H1 (cell line): ENCODE results near the gene KPNA3. TPM values are rescaled to one million over a fixed set of nuclear protein-coding genes. Genes with fewer than 3 reads are reported as not detected.
A peak's percentile ranks its signal among the peaks of the same experiment; 100 is the strongest.

ENCODE experiments used
- CTCF ChIA-PET: fragments of 300-600 bp; sonication (Branson Sonifier 250); formaldehyde crosslinking; loops from one replicate; lab custom pipeline; 2021; ENCODE audit not compliant: partially characterized antibody; lab: Charles Lee
- POLR2A ChIA-PET: fragments of 300-600 bp; sonication (Branson Sonifier 250); formaldehyde crosslinking; loops from one replicate; lab custom pipeline; 2021; ENCODE audit warnings: inconsistent platforms; ENCODE audit not compliant: partially characterized antibody; lab: Charles Lee
- DNase-seq, 2 experiments: peaks; one replicate each; pipeline versions ENCODE4 v3.0.0 to v3.0.0-alpha.2; 2010 to 2022; ENCODE audit warnings: low spot score in 2 of 2, low read depth in 1 of 2, mixed read lengths in 1 of 2
- FAIRE-seq: peaks from 2 replicates; lab custom pipeline; 2011; peaks lifted over from hg19 to GRCh38; lab: Jason Lieb, UNC
- H2AFZ ChIP-seq: 2 replicates; pipeline ENCODE4 v1.8.1; 2012; ENCODE audit warnings: low read length, inconsistent platforms
- H2AK5ac ChIP-seq: 2 replicates; pipeline ENCODE4 v1.6.1; 2013; ENCODE audit warnings: low read depth, low read length
- H2BK120ac ChIP-seq: replicated peaks from 2 replicates; pipeline ENCODE3; 2013; ENCODE audit warnings: low read depth, low read length, inconsistent platforms
- H2BK12ac ChIP-seq: 2 replicates; pipeline ENCODE4 v1.6.1; 2013; ENCODE audit warnings: low read depth, low read length
- H2BK15ac ChIP-seq: 2 replicates; pipeline ENCODE4 v1.6.1; 2013; ENCODE audit warnings: low read length
- H2BK20ac ChIP-seq: 2 replicates; pipeline ENCODE4 v1.6.1; 2013; ENCODE audit warnings: low read length
- H2BK5ac ChIP-seq: 2 replicates; pipeline ENCODE4 v1.6.1; 2013; ENCODE audit warnings: low read depth, low read length
- H3K14ac ChIP-seq: 2 replicates; pipeline ENCODE4 v1.6.1; 2013; ENCODE audit warnings: inconsistent platforms; ENCODE audit not compliant: insufficient read length
- H3K18ac ChIP-seq: 2 replicates; pipeline ENCODE4 v1.6.1; 2013; ENCODE audit warnings: low read length; ENCODE audit errors: extremely low read depth
- H3K23ac ChIP-seq: 2 replicates; pipeline ENCODE4 v1.6.1; 2013; ENCODE audit warnings: inconsistent platforms; ENCODE audit not compliant: insufficient read length
- H3K23me2 ChIP-seq: 2 replicates; pipeline ENCODE4 v1.6.1; 2013; ENCODE audit warnings: low read depth, low read length
- H3K27ac ChIP-seq: 2 replicates; pipeline ENCODE4 v1.6.1; 2011; ENCODE audit warnings: low read depth, low read length, inconsistent platforms
- H3K27me3 ChIP-seq, 4 experiments: replicated peaks in 1 of 4; 1 replicate in 1 of 4; 2 replicates in 3 of 4; pipeline versions ENCODE4 v1.6.1 to v1.8.1; 2011 to 2013; ENCODE audit warnings: low read length in 3 of 4, mild to moderate bottlenecking in 3 of 4, inconsistent platforms in 2 of 4, mixed read lengths in 2 of 4, moderate library complexity in 1 of 4; ENCODE audit not compliant: control insufficient read depth in 3 of 4, insufficient read depth in 3 of 4; ENCODE audit errors: extremely low read depth in 1 of 4
- H3K36me3 ChIP-seq, 4 experiments: 2 replicates each; pipeline versions ENCODE4 v1.6.1 to v1.8.1; 2011 to 2013; ENCODE audit warnings: mild to moderate bottlenecking in 4 of 4, low read length in 3 of 4, moderate library complexity in 2 of 4, control low read depth in 1 of 4, inconsistent platforms in 1 of 4; ENCODE audit not compliant: insufficient read depth in 4 of 4, control insufficient read depth in 2 of 4
- H3K4ac ChIP-seq: replicated peaks from 2 replicates; pipeline ENCODE3; 2013; ENCODE audit warnings: low read length, low read depth, mixed read lengths, inconsistent platforms; ENCODE audit not compliant: insufficient read length
- H3K4me1 ChIP-seq, 4 experiments: replicated peaks in 1 of 4; 1 replicate in 1 of 4; 2 replicates in 3 of 4; pipeline versions ENCODE4 v1.6.1 to v1.8.1; 2011 to 2013; ENCODE audit warnings: low read length in 3 of 4, inconsistent platforms in 2 of 4, mixed read lengths in 1 of 4; ENCODE audit not compliant: insufficient read depth in 4 of 4, control insufficient read depth in 3 of 4
- H3K4me2 ChIP-seq, 2 experiments: 2 replicates each; pipeline versions ENCODE4 v1.6.1 to v1.8.1; 2011 to 2013; ENCODE audit warnings: low read depth in 2 of 2, low read length in 2 of 2, control low read depth in 1 of 2, inconsistent platforms in 1 of 2, mild to moderate bottlenecking in 1 of 2; ENCODE audit not compliant: insufficient read depth in 1 of 2
- H3K4me3 ChIP-seq, 4 experiments: fragments of 200-600, 300-600 bp in 1 of 4; sonication (generic), shearing (Covaris generic), sonication (Bioruptor Twin) in 1 of 4; 2 replicates each; pipeline versions ENCODE4 v1.5.1 to v1.8.1; 2011 to 2016; ENCODE audit warnings: low read length in 4 of 4, low read depth in 3 of 4, control low read depth in 2 of 4, inconsistent platforms in 2 of 4, mild to moderate bottlenecking in 2 of 4, mixed read lengths in 1 of 4, moderate library complexity in 1 of 4; ENCODE audit not compliant: insufficient read depth in 2 of 4; ENCODE audit errors: extremely low read depth in 1 of 4
- H3K56ac ChIP-seq: replicated peaks from 2 replicates; pipeline ENCODE3; 2013; ENCODE audit warnings: low read depth, mild to moderate bottlenecking, mixed read lengths, low read length, inconsistent platforms; ENCODE audit not compliant: insufficient read length
- H3K79me1 ChIP-seq: 2 replicates; pipeline ENCODE4 v1.6.1; 2013; ENCODE audit warnings: low read depth, low read length, control low read depth
- H3K79me2 ChIP-seq, 2 experiments: 2 replicates each; pipeline versions ENCODE4 v1.6.1 to v1.8.1; 2012 to 2013; ENCODE audit warnings: low read length in 2 of 2, mild to moderate bottlenecking in 2 of 2, inconsistent platforms in 1 of 2; ENCODE audit not compliant: insufficient read depth in 2 of 2, control insufficient read depth in 1 of 2
- H3K9ac ChIP-seq, 4 experiments: replicated peaks in 1 of 4; 1 replicate in 1 of 4; 2 replicates in 3 of 4; pipeline versions ENCODE4 v1.6.1 to v1.8.1; 2011 to 2013; ENCODE audit warnings: low read depth in 3 of 4, low read length in 3 of 4, control low read depth in 2 of 4, mild to moderate bottlenecking in 2 of 4, moderate library complexity in 2 of 4, inconsistent platforms in 1 of 4; ENCODE audit errors: extremely low read depth in 1 of 4
- H3K9me3 ChIP-seq, 2 experiments: 2 replicates each; pipeline versions ENCODE4 v1.6.1 to v1.8.1; 2012 to 2013; ENCODE audit warnings: mild to moderate bottlenecking in 2 of 2, moderate library complexity in 2 of 2, control low read depth in 1 of 2, inconsistent platforms in 1 of 2, low read depth in 1 of 2, low read length in 1 of 2, mixed read lengths in 1 of 2; ENCODE audit not compliant: insufficient read depth in 2 of 2
- H4K20me1 ChIP-seq, 2 experiments: replicated peaks in 1 of 2; 2 replicates each; pipeline versions ENCODE3 to v1.8.1; 2011 to 2013; ENCODE audit warnings: inconsistent platforms in 2 of 2, low read length in 2 of 2, mild to moderate bottlenecking in 1 of 2; ENCODE audit not compliant: insufficient read depth in 2 of 2, control insufficient read depth in 1 of 2
- H4K5ac ChIP-seq: 2 replicates; pipeline ENCODE4 v1.6.1; 2013; ENCODE audit warnings: low read length, low read depth, mixed read lengths, inconsistent platforms; ENCODE audit not compliant: insufficient read length
- H4K8ac ChIP-seq: 2 replicates; pipeline ENCODE4 v1.8.0; 2013; ENCODE audit warnings: mild to moderate bottlenecking, moderate library complexity, low read length, inconsistent platforms; ENCODE audit not compliant: insufficient read depth; ENCODE audit errors: extremely low read depth
- H4K91ac ChIP-seq: replicated peaks from 2 replicates; pipeline ENCODE3; 2013; ENCODE audit warnings: low read length, mixed read lengths, inconsistent platforms; ENCODE audit not compliant: insufficient read length
- CEBPB ChIP-seq: IDR thresholded peaks from 2 replicates; pipeline ENCODE4 v1.6.1; 2012; ENCODE audit warnings: low read depth, low read length
- EGR1 ChIP-seq: IDR thresholded peaks from 2 replicates; pipeline ENCODE4 v1.6.1; 2011; ENCODE audit warnings: low read depth, low read length, borderline replicate concordance
- EZH2 ChIP-seq: fragments of 200-600 bp; sonication (generic); IDR thresholded peaks from 2 replicates; pipeline ENCODE4 v1.7.1; 2012; ENCODE audit warnings: low read depth, mild to moderate bottlenecking, moderate library complexity, low read length, inconsistent platforms; ENCODE audit not compliant: severe bottlenecking
- KDM1A ChIP-seq: fragments of 200-600, 300-600 bp; sonication (generic); IDR thresholded peaks from 2 replicates; pipeline ENCODE4 v1.7.1; 2016; ENCODE audit warnings: mild to moderate bottlenecking, low read length, borderline replicate concordance
- polyA plus RNA-seq, 7 experiments: library from polyadenylated mRNA; depleted of rRNA in 3 of 7; stranded (reverse) in 5 of 7; unstranded in 2 of 7; fragments of >200 nt in 5 of 7; fragments of 200-250 nt in 2 of 7; gene quantifications; 1 replicate in 5 of 7; 2 replicates in 1 of 7; 4 replicates in 1 of 7; pipeline versions ENCODE4 v1.2.1 to v1.2.3, GENCODE V29; 2011 to 2013; ENCODE audit warnings: missing spikeins in 2 of 7, mixed read lengths in 2 of 7
- total RNA-seq: library from RNA; stranded (reverse); fragmentation: NEBNext Ultra II Directional; extraction: Animal tissue kit (Norgen Biotek cat#: 25700); gene quantifications from 2 replicates; pipeline ENCODE4 v1.2.1, GENCODE V29; 2021

KPNA3 gene
- total and polyA plus RNA-seq, 2 of the 8 experiments (the other 6 are each of a cell fraction or from before 2014, with no cell fraction given): 21.4 to 63.2 TPM

DNA sequence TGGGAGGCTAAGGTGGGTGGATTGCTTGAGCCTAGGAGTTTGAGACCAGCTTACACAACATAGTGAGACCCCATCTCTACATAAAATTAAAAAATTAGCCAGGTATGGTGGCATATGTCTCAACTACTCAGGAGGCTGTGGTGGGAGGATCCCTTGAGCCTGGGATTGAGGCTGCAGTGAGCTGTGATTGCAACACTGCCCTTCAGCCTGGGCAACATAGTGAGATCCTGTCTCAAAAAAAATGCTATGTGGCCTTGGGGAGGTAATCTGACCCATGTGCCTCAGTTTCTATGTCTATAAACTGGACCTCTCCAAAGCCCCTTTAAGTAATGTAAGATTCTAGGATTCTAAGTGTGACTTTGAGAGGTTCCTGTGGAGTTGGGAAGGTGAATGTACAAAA lies 139.0 kb downstream of the KPNA3 start:
- Histone ChIP-seq H3K36me3 (peaks cover 0 to 3% (median 0%) of the 10 kb centered on the region in 4 experiments; a peak in 2 of 8 replicates), H2BK5ac (no peak overlapping the region), H2AK5ac (no peak overlapping the region), H4K8ac (no peak overlapping the region), H3K9ac (no peak overlapping the region), H2BK20ac (no peak overlapping the region), H3K56ac (no peak overlapping the region), H3K23ac (no peak overlapping the region), H3K14ac (no peak overlapping the region), H3K79me2 (no peaks in the 10 kb centered on the region), H3K9me3 (no peaks in the 10 kb centered on the region), H2AFZ (no peak overlapping the region), H3K18ac (no peak overlapping the region), H3K4ac (no peak overlapping the region), H2BK15ac (no peak overlapping the region), H3K79me1 (no peaks in the 10 kb centered on the region), H3K4me3 (no peak overlapping the region), H4K20me1 (no peaks in the 10 kb centered on the region), H2BK120ac (no peak overlapping the region), H4K5ac (no peak overlapping the region), H3K4me1 (no peaks in the 10 kb centered on the region), H3K23me2 (no peaks in the 10 kb centered on the region), H4K91ac (no peak overlapping the region), H3K27me3 (no peaks in the 10 kb centered on the region), H3K27ac (no peak overlapping the region), H3K4me2 (no peak overlapping the region), H2BK12ac (no peak overlapping the region)
- DNase-seq: no peak
- POLR2A ChIA-PET: no interaction called here
- TF ChIP-seq EGR1 (no peak), KDM1A (0 out of 2 replicates have a peak, but pooled peaks have one; percentile 27), CEBPB (peak; percentile 49; the same call in 1 of the 2 replicates), EZH2 (no peak)
- CTCF ChIA-PET: interaction anchor here (0.6 to 3.7 kb wide), 3 partner anchors 12 to 46 kb away, joined by 3 to 16 read pairs (median 3); no protein-coding TSS in a partner anchor
- no peak for FAIRE-seq
